HUES6 (cell line): ENCODE data around the gene EDNRB.

ENCODE experiments used
- H3K27ac ChIP-seq: 2 replicates; pipeline ENCODE4 v1.7.0; 2013; ENCODE audit warnings: low read depth, mild to moderate bottlenecking, low read length, inconsistent platforms
- H3K27me3 ChIP-seq: 2 replicates; pipeline ENCODE4 v1.6.1; 2013; ENCODE audit warnings: low read length; ENCODE audit not compliant: control insufficient read depth, insufficient read depth
- H3K36me3 ChIP-seq: 2 replicates; pipeline ENCODE4 v1.6.1; 2013; ENCODE audit warnings: low read length; ENCODE audit not compliant: control insufficient read depth, insufficient read depth
- H3K4me1 ChIP-seq: 2 replicates; pipeline ENCODE4 v1.6.1; 2013; ENCODE audit warnings: low read length; ENCODE audit not compliant: control insufficient read depth, insufficient read depth
- H3K4me3 ChIP-seq: 2 replicates; pipeline ENCODE4 v1.5.1; 2013; ENCODE audit warnings: low read depth, low read length
- H3K9ac ChIP-seq: one replicate; pipeline ENCODE4 v1.6.1; 2013; ENCODE audit warnings: mild to moderate bottlenecking, low read length
- H3K9me3 ChIP-seq: 2 replicates; pipeline ENCODE4 v1.6.1; 2013; ENCODE audit warnings: low read depth, low read length; ENCODE audit not compliant: control insufficient read depth, insufficient read depth

Gene EDNRB

GRCh38 chr13:77916488-77916887, 2.1 kb downstream of the EDNRB start:
- H3K27ac ChIP-seq: peak overlapping the region; percentile 22; the same call in 1 of the 2 replicates
- peak overlapping the region; percentile 89 for H3K4me3 ChIP-seq
- peaks cover 7% of the 10 kb centered on the region; the same call in 1 of the 2 replicates for H3K27me3 ChIP-seq
- no peaks in the 10 kb centered on the region for H3K9me3 ChIP-seq
- H3K4me1 ChIP-seq: peaks cover 27% of the 10 kb centered on the region
- peaks cover 40% of the 10 kb centered on the region for H3K36me3 ChIP-seq
- peak overlapping the region; percentile 61 for H3K9ac ChIP-seq

GRCh38 chr13:77915686-77916085, 2.9 kb downstream of the EDNRB start:
- no peak overlapping the region for H3K27ac ChIP-seq
- H3K27me3 ChIP-seq: peaks cover 7% of the 10 kb centered on the region; the same call in 1 of the 2 replicates
- H3K4me3 ChIP-seq: peak overlapping the region; percentile 89
- peaks cover 25% of the 10 kb centered on the region for H3K4me1 ChIP-seq
- H3K9me3 ChIP-seq: no peaks in the 10 kb centered on the region
- H3K36me3 ChIP-seq: peaks cover 46% of the 10 kb centered on the region
- peak overlapping the region; percentile 61 for H3K9ac ChIP-seq

- no peak overlapping the region for H3K9ac ChIP-seq
- no peak overlapping the region for H3K27ac ChIP-seq
- H3K4me3 ChIP-seq: peak overlapping the region; percentile 89; the same call in 1 of the 2 replicates
- H3K9me3 ChIP-seq: no peaks in the 10 kb centered on the region
- H3K27me3 ChIP-seq: peaks cover 2% of the 10 kb centered on the region; the same call in 1 of the 2 replicates
- peaks cover 21% of the 10 kb centered on the region for H3K4me1 ChIP-seq
- H3K36me3 ChIP-seq: peaks cover 63% of the 10 kb centered on the region
Observed at GRCh38 chr13:77913003-77913402, 5.6 kb downstream of the EDNRB start.

GRCh38 chr13:77911751-77912150, 6.9 kb downstream of the EDNRB start:
- Histone ChIP-seq H3K9me3 (no peaks in the 10 kb centered on the region), H3K36me3 (peaks cover 66% of the 10 kb centered on the region), H3K4me1 (peaks cover 19% of the 10 kb centered on the region), H3K27me3 (no peaks in the 10 kb centered on the region), H3K27ac (no peak overlapping the region), H3K4me3 (no peak overlapping the region), H3K9ac (no peak overlapping the region)

- Histone ChIP-seq H3K36me3 (peaks cover 77% of the 10 kb centered on the region), H3K9ac (no peak overlapping the region), H3K9me3 (no peaks in the 10 kb centered on the region)
Observed at GRCh38 chr13:77909827-77910226, 8.8 kb downstream of the EDNRB start.

GRCh38 chr13:77908531-77908930, 10.1 kb downstream of the EDNRB start:
- Histone ChIP-seq H3K9ac (no peak overlapping the region), H3K36me3 (peaks cover 76% of the 10 kb centered on the region), H3K4me3 (no peak overlapping the region), H3K27ac (no peak overlapping the region), H3K27me3 (no peaks in the 10 kb centered on the region), H3K4me1 (peaks cover 6% of the 10 kb centered on the region; the same call in 1 of the 2 replicates), H3K9me3 (peaks cover 8% of the 10 kb centered on the region)

More at GRCh38 chr13:77909827-77910226, 8.8 kb downstream of the EDNRB start:
- no peak overlapping the region for H3K4me3 ChIP-seq
- no peak overlapping the region for H3K27ac ChIP-seq
- H3K4me1 ChIP-seq: peaks cover 10% of the 10 kb centered on the region; the same call in 1 of the 2 replicates
- no peaks in the 10 kb centered on the region for H3K27me3 ChIP-seq

- Histone ChIP-seq H3K27me3 (no peaks in the 10 kb centered on the region), H3K4me1 (peaks cover 6% of the 10 kb centered on the region; the same call in 1 of the 2 replicates), H3K27ac (no peak overlapping the region), H3K9me3 (peaks cover 13% of the 10 kb centered on the region), H3K4me3 (no peak overlapping the region), H3K36me3 (peaks cover 79% of the 10 kb centered on the region), H3K9ac (no peak overlapping the region)
Observed at GRCh38 chr13:77907666-77908341, 10.8 kb downstream of the EDNRB start.

- Histone ChIP-seq H3K27ac (no peak overlapping the region), H3K9me3 (peaks cover 18% of the 10 kb centered on the region), H3K4me1 (peaks cover 6% of the 10 kb centered on the region; the same call in 1 of the 2 replicates), H3K9ac (no peak overlapping the region), H3K27me3 (no peaks in the 10 kb centered on the region), H3K4me3 (no peak overlapping the region), H3K36me3 (peaks cover 89% of the 10 kb centered on the region)
Observed at GRCh38 chr13:77904031-77904430, 14.6 kb downstream of the EDNRB start.

GRCh38 chr13:77903435-77903834, 15.2 kb downstream of the EDNRB start:
- H3K9me3 ChIP-seq: peaks cover 18% of the 10 kb centered on the region
- peaks cover 2% of the 10 kb centered on the region; the same call in 1 of the 2 replicates for H3K4me1 ChIP-seq
- H3K27ac ChIP-seq: no peak overlapping the region
- no peak overlapping the region for H3K9ac ChIP-seq
- no peaks in the 10 kb centered on the region for H3K27me3 ChIP-seq
- H3K4me3 ChIP-seq: no peak overlapping the region
- H3K36me3 ChIP-seq: peaks cover 88% of the 10 kb centered on the region

GRCh38 chr13:77902319-77902963, 16.2 kb downstream of the EDNRB start:
- H3K9me3 ChIP-seq: peaks cover 18% of the 10 kb centered on the region
- H3K36me3 ChIP-seq: peaks cover 92% of the 10 kb centered on the region
- H3K9ac ChIP-seq: no peak overlapping the region
- H3K27me3 ChIP-seq: no peaks in the 10 kb centered on the region
- no peak overlapping the region for H3K4me3 ChIP-seq
- H3K4me1 ChIP-seq: no peaks in the 10 kb centered on the region
- no peak overlapping the region for H3K27ac ChIP-seq

- Histone ChIP-seq H3K4me3 (no peak overlapping the region), H3K4me1 (peaks cover 6% of the 10 kb centered on the region; the same call in 1 of the 2 replicates), H3K36me3 (peaks cover 55% of the 10 kb centered on the region), H3K9ac (no peak overlapping the region), H3K27ac (peak overlapping the region; percentile 66), H3K9me3 (peaks cover 5% of the 10 kb centered on the region), H3K27me3 (no peaks in the 10 kb centered on the region)
Observed at GRCh38 chr13:77898097-77898496, 20.5 kb downstream of the EDNRB start.
